NCI-H2107 treated with DMSO at 0.1 percent for 48 hours (cell line): ENCODE measurements around the gene DBNL.
A peak's percentile ranks its signal among the peaks of the same experiment; 100 is the strongest.
"Not testable (repeated sequence)": the region's sequence is repeated elsewhere in the genome, so short reads cannot be mapped to it uniquely, and the experiment has no call there.

Source experiments
- DNase-seq: peaks from one replicate; lab custom pipeline; 2025; ENCODE audit not compliant: unreplicated experiment; lab: John Stamatoyannopoulos, UW

DBNL gene

GRCh38 chr7:44044315-44045225 lies at the start of gene DBNL:
Gene DBNL, plus strand, starts transcription at chr7:44044702. Its CDS starts 36 bp downstream, at chr7:44044738.
- DNase-seq = peak; percentile 64

- not testable (repeated sequence) for DNase-seq
Measured at GRCh38 chr7:43997532-43997931, 47.0 kb upstream of the DBNL start, which contains the start of gene SPDYE1. Gene SPDYE1, plus strand, starts transcription at chr7:43997897. Its CDS starts 2,053 bp downstream, at chr7:43999950.

GRCh38 chr7:44012081-44012480 lies 32.4 kb upstream of the DBNL start:
- not testable (repeated sequence) for DNase-seq

GRCh38 chr7:44015090-44015489 lies 29.4 kb upstream of the DBNL start:
- not testable (repeated sequence) for DNase-seq

GRCh38 chr7:44018857-44019807 lies 25.4 kb upstream of the DBNL start:
- DNase-seq = peak; percentile 94

GRCh38 chr7:44019825-44020224 lies 24.7 kb upstream of the DBNL start:
- not testable (repeated sequence) for DNase-seq

GRCh38 chr7:44022069-44022468 lies 22.4 kb upstream of the DBNL start:
- DNase-seq = not testable (repeated sequence)

- not testable (repeated sequence) for DNase-seq
Measured at GRCh38 chr7:44022796-44023467, 21.6 kb upstream of the DBNL start.

- DNase-seq = not testable (repeated sequence)
Measured at GRCh38 chr7:44029433-44029832, 15.1 kb upstream of the DBNL start.

- not testable (repeated sequence) for DNase-seq
Measured at GRCh38 chr7:44030029-44030428, 14.5 kb upstream of the DBNL start.

- not testable (repeated sequence) for DNase-seq
Measured at GRCh38 chr7:44031319-44031718, 13.2 kb upstream of the DBNL start.

- DNase-seq = not testable (repeated sequence)
Measured at GRCh38 chr7:44032031-44032430, 12.5 kb upstream of the DBNL start.

GRCh38 chr7:44033971-44034844 lies 10.3 kb upstream of the DBNL start:
- not testable (repeated sequence) for DNase-seq

GRCh38 chr7:44036364-44036763 lies 8.1 kb upstream of the DBNL start:
- DNase-seq = not testable (repeated sequence)

GRCh38 chr7:44037951-44038350 lies 6.6 kb upstream of the DBNL start:
- DNase-seq = not testable (repeated sequence)

GRCh38 chr7:44038553-44038952 lies 5.9 kb upstream of the DBNL start:
- not testable (repeated sequence) for DNase-seq

GRCh38 chr7:44038961-44039558 lies 5.4 kb upstream of the DBNL start:
- peak; percentile 81 for DNase-seq

- DNase-seq = not testable (repeated sequence)
Measured at GRCh38 chr7:44039800-44040492, 4.6 kb upstream of the DBNL start.

- not testable (repeated sequence) for DNase-seq
Measured at GRCh38 chr7:44040493-44040891, 4.0 kb upstream of the DBNL start.
